HG03565 (cell line): ENCODE data around the gene RBMS2.

Experiments
- ATAC-seq: cut with Tn5 transposase; IDR thresholded peaks from one replicate; pipeline ENCODE4 v1.9.1; 2021; ENCODE audit warnings: mild to moderate bottlenecking, moderate library complexity; ENCODE audit not compliant: unreplicated experiment

The RBMS2 gene

GRCh38 chr12:56629459-56630179, 108.0 kb downstream of the RBMS2 start:
- ATAC-seq = no peak

- ATAC-seq = peak; percentile 44
Measured at GRCh38 chr12:56630180-56630632, 108.6 kb downstream of the RBMS2 start, which contains the start of gene BAZ2A. Gene BAZ2A, minus strand, starts transcription at chr12:56630326. Its CDS starts 12,796 bp downstream, at chr12:56617530.

GRCh38 chr12:56631790-56632700, 110.4 kb downstream of the RBMS2 start:
- ATAC-seq = no peak

- no peak for ATAC-seq
Measured at GRCh38 chr12:56632701-56633467, 111.3 kb downstream of the RBMS2 start.

- ATAC-seq = no peak
Measured at GRCh38 chr12:56633468-56634241, 112.0 kb downstream of the RBMS2 start.

GRCh38 chr12:56634242-56634836, 112.7 kb downstream of the RBMS2 start:
- ATAC-seq = no peak

- no peak for ATAC-seq
Measured at GRCh38 chr12:56634837-56635791, 113.5 kb downstream of the RBMS2 start.

- ATAC-seq = peak; percentile 23
Measured at GRCh38 chr12:56635806-56636674, 114.4 kb downstream of the RBMS2 start.

GRCh38 chr12:56636675-56637540, 115.3 kb downstream of the RBMS2 start:
- ATAC-seq = peak; percentile 35

- ATAC-seq = no peak
Measured at GRCh38 chr12:56637621-56638020, 116.0 kb downstream of the RBMS2 start.

GRCh38 chr12:56641219-56641618, 119.6 kb downstream of the RBMS2 start:
- ATAC-seq = no peak

GRCh38 chr12:56644654-56645053, 123.0 kb downstream of the RBMS2 start:
- ATAC-seq = no peak

GRCh38 chr12:56645201-56645716, 123.6 kb downstream of the RBMS2 start:
- ATAC-seq = no peak
